ENCODE measurements around the gene EPHA4.

DNA sequence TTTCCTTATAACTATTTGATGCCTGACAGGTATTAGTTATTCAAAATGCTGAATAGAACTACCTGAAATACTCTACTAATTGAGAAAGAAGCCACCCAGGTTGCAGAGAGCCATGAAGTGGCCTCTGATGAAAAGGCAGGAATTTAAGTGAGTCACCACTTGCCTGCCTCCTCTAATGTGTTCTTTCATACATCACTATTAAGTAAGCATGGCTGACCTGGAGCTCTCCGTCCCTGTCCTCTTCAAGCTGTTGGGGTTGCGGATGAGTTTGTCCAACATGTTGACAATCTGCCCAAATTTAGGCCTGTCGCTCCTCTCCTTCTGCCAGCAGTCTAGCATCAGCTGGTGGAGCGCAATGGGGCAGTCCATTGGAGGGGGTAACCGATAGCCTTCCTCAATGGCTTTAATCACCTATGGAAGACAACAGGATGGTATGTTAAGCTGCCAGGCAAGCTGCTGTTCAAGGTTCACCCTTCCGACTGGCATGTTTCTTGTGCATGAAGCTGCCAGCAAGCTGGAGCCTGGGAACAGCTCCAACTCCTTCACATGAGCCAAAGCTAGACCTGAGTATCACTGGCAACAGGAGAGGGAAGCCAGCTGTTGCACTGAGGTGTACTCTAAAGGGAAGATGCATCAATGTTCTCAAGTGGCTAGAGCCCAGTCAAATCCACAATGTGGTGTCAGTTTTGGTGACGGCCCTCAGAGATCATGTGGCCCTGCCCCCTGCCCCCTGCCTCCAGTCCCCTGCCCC lies 142.2 kb downstream of the EPHA4 start:
- TF ChIP-seq, protein P1, sequence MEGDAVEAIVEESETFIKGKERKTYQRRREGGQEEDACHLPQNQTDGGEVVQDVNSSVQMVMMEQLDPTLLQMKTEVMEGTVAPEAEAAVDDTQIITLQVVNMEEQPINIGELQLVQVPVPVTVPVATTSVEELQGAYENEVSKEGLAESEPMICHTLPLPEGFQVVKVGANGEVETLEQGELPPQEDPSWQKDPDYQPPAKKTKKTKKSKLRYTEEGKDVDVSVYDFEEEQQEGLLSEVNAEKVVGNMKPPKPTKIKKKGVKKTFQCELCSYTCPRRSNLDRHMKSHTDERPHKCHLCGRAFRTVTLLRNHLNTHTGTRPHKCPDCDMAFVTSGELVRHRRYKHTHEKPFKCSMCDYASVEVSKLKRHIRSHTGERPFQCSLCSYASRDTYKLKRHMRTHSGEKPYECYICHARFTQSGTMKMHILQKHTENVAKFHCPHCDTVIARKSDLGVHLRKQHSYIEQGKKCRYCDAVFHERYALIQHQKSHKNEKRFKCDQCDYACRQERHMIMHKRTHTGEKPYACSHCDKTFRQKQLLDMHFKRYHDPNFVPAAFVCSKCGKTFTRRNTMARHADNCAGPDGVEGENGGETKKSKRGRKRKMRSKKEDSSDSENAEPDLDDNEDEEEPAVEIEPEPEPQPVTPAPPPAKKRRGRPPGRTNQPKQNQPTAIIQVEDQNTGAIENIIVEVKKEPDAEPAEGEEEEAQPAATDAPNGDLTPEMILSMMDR (conservative IDR thresholded peaks at IDR 0.05; ENCODE audit: low read depth, low read length) = no peak
- TF ChIP-seq EZH2 (IDR thresholded peaks at IDR 0.05; ENCODE audit: low read length, unreplicated experiment) (no peak), EZH2phosphoT487 (IDR thresholded peaks at IDR 0.05; ENCODE audit: borderline replicate concordance, low read length) (no peak)
